ENCODE data around the gene FXYD1.

Gene FXYD1

GRCh38 chr19:35165200-35166058 is 26.8 kb downstream of the FXYD1 start:
- DNase-seq: no peak

GRCh38 chr19:35166100-35167063 is 27.8 kb downstream of the FXYD1 start:
- no peak for DNase-seq

- no peak for DNase-seq
Observed at GRCh38 chr19:35167251-35168119, 28.9 kb downstream of the FXYD1 start.

- DNase-seq: no peak
Observed at GRCh38 chr19:35168196-35168595, 29.6 kb downstream of the FXYD1 start.

- no peak for DNase-seq
Observed at GRCh38 chr19:35169221-35169995, 30.8 kb downstream of the FXYD1 start.

GRCh38 chr19:35170359-35171061 is 31.9 kb downstream of the FXYD1 start:
- DNase-seq: no peak

- DNase-seq: no peak
Observed at GRCh38 chr19:35171730-35172129, 33.1 kb downstream of the FXYD1 start.

- no peak for DNase-seq
Observed at GRCh38 chr19:35174226-35174625, 35.6 kb downstream of the FXYD1 start.

GRCh38 chr19:35176181-35176570 is 37.6 kb downstream of the FXYD1 start:
- DNase-seq: no peak

- DNase-seq: no peak
Observed at GRCh38 chr19:35177377-35178274, 39.0 kb downstream of the FXYD1 start.

GRCh38 chr19:35178701-35179100 is 40.1 kb downstream of the FXYD1 start:
- DNase-seq: no peak

- no peak for DNase-seq
Observed at GRCh38 chr19:35179830-35180229, 41.2 kb downstream of the FXYD1 start.

- DNase-seq: no peak
Observed at GRCh38 chr19:35181387-35181786, 42.8 kb downstream of the FXYD1 start.

GRCh38 chr19:35184267-35184666 is 45.6 kb downstream of the FXYD1 start:
- DNase-seq: no peak

GRCh38 chr19:35184884-35185283 is 46.3 kb downstream of the FXYD1 start:
- DNase-seq: no peak

Measured in activated naive CD4-positive, alpha-beta T cell treated with anti-CD3 and anti-CD28 coated beads, Interleukin-2, amount 50 U/mL, for 16 hours (primary cell).